Upper lobe of right lung (tissue), 1 donor: ENCODE data around the gene ANAPC2. TPM values are rescaled to one million over a fixed set of nuclear protein-coding genes. Genes with fewer than 3 reads are reported as not detected.

Experiments used
- ATAC-seq: fragments of 200-7000 bp; cut with Tn5 transposase; one replicate; pipeline ENCODE4 v1.9.1; 2020; ENCODE audit warnings: mild to moderate bottlenecking, moderate library complexity
- DNase-seq: peaks from one replicate; pipeline ENCODE4 v3.0.0-alpha.2; 2020
- H3K27ac ChIP-seq: fragments of 200-600 bp; one replicate; pipeline ENCODE4 v1.8.0; 2022
- H3K27me3 ChIP-seq: fragments of 200-600 bp; one replicate; pipeline ENCODE4 v1.8.0; 2022; ENCODE audit warnings: mild to moderate bottlenecking
- H3K36me3 ChIP-seq: fragments of 200-600 bp; one replicate; pipeline ENCODE4 v1.8.0; 2022
- H3K4me1 ChIP-seq: fragments of 200-600 bp; one replicate; pipeline ENCODE4 v1.8.0; 2022
- H3K4me3 ChIP-seq: fragments of 200-600 bp; one replicate; pipeline ENCODE4 v1.8.0; 2022; ENCODE audit warnings: mild to moderate bottlenecking
- H3K9me3 ChIP-seq: fragments of 200-600 bp; one replicate; pipeline ENCODE4 v1.8.0; 2022
- intact Hi-C: fragments of 100-400 bp; cut with DNase I; formaldehyde crosslinking; loops from one replicate; pipeline ENCODE4 v1.11.0; 2022
- total RNA-seq: library from RNA; stranded (reverse); fragmentation: NEBNext Ultra II Directional; extraction: Animal tissue kit (Norgen Biotek cat#: 25700); gene quantifications from one replicate; pipeline ENCODE4 v1.2.1, GENCODE V29; 2021
- TF ChIP-seq, protein P1 (sequence below): fragments of 200-600 bp; IDR thresholded peaks from one replicate; pipeline ENCODE4 v1.8.0; 2022; ENCODE audit warnings: antibody characterized with exemption
- donor health status: DM: no; HTN: yes; CAD: no; lungs with severe emphysema.

ANAPC2 gene
- total RNA-seq, 1 donor from 2014 or later, result 51.4 TPM

- TF ChIP-seq, protein P1, sequence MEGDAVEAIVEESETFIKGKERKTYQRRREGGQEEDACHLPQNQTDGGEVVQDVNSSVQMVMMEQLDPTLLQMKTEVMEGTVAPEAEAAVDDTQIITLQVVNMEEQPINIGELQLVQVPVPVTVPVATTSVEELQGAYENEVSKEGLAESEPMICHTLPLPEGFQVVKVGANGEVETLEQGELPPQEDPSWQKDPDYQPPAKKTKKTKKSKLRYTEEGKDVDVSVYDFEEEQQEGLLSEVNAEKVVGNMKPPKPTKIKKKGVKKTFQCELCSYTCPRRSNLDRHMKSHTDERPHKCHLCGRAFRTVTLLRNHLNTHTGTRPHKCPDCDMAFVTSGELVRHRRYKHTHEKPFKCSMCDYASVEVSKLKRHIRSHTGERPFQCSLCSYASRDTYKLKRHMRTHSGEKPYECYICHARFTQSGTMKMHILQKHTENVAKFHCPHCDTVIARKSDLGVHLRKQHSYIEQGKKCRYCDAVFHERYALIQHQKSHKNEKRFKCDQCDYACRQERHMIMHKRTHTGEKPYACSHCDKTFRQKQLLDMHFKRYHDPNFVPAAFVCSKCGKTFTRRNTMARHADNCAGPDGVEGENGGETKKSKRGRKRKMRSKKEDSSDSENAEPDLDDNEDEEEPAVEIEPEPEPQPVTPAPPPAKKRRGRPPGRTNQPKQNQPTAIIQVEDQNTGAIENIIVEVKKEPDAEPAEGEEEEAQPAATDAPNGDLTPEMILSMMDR, result no peak
- DNase-seq, result no peak
Measured at GRCh38 chr9:137221095-137221505, 32.7 kb upstream of the ANAPC2 start.

GRCh38 chr9:137220317-137221094 is 32.1 kb upstream of the ANAPC2 start:
- Histone ChIP-seq H3K4me1 (peaks cover 14% of the 10 kb centered on the region), H3K4me3 (no peak overlapping the region), H3K9me3 (no peaks in the 10 kb centered on the region), H3K27me3 (no peaks in the 10 kb centered on the region), H3K36me3 (no peaks in the 10 kb centered on the region), H3K27ac (no peak overlapping the region)
- intact Hi-C loops, result no loop called here
- DNase-seq (no peak), ATAC-seq (no peak)
- TF ChIP-seq, protein P1, result no peak

More at GRCh38 chr9:137221095-137221505, 32.7 kb upstream of the ANAPC2 start:
- Histone ChIP-seq H3K27me3 (no peaks in the 10 kb centered on the region), H3K27ac (no peak overlapping the region), H3K9me3 (no peaks in the 10 kb centered on the region), H3K36me3 (no peaks in the 10 kb centered on the region), H3K4me3 (no peak overlapping the region), H3K4me1 (peaks cover 14% of the 10 kb centered on the region)
- no peak for ATAC-seq
- intact Hi-C loops, result no loop called here

GRCh38 chr9:137219757-137220316 is 31.5 kb upstream of the ANAPC2 start:
- Histone ChIP-seq H3K9me3 (no peaks in the 10 kb centered on the region), H3K4me1 (peaks cover 14% of the 10 kb centered on the region), H3K4me3 (no peak overlapping the region), H3K36me3 (no peaks in the 10 kb centered on the region), H3K27me3 (no peaks in the 10 kb centered on the region), H3K27ac (no peak overlapping the region)
- intact Hi-C loops, result no loop called here
- TF ChIP-seq, protein P1, result no peak
- no peak for DNase-seq
- no peak for ATAC-seq

DNA sequence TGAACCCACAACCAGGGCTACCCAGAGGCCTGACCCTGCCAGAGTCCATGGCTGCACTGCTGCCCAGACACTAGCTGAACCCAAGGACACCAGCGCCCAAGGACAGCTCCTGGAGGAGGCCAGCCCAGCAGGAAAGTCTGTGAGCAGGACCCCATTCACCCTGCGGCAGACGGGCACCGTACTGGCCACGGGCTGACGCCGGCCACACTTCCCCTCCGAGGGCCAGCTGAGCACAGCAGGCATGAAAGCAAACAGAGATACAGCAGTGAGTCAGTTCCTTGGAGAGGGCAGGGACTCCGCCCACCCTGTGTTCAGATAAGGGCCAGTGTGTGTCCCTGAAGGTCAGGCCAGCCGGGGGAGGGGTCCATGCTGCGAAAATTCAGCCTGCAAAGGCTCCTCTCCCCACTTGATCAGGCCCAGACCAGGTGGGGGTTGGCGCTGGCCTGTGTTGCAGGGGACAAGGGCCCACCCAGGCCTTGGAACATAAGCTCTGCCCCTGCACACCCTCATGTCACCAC is 30.5 kb upstream of the ANAPC2 start:
- Histone ChIP-seq H3K4me1 (peaks cover 9% of the 10 kb centered on the region), H3K9me3 (no peaks in the 10 kb centered on the region), H3K36me3 (no peaks in the 10 kb centered on the region), H3K27ac (peak overlapping the region; percentile 6), H3K27me3 (no peaks in the 10 kb centered on the region), H3K4me3 (no peak overlapping the region)
- intact Hi-C loops, result no loop called here
- ATAC-seq (peak; percentile 32), DNase-seq (no peak)
- TF ChIP-seq, protein P1, result no peak

GRCh38 chr9:137218212-137218753 is 29.9 kb upstream of the ANAPC2 start:
- peak overlapping the region; percentile 6 for H3K27ac ChIP-seq
- intact Hi-C loops, result no loop called here
- ATAC-seq (no peak), DNase-seq (no peak)
- H3K36me3 ChIP-seq, result no peaks in the 10 kb centered on the region
- H3K27me3 ChIP-seq, result no peaks in the 10 kb centered on the region
- no peaks in the 10 kb centered on the region for H3K9me3 ChIP-seq
- TF ChIP-seq, protein P1, result no peak
- H3K4me1 ChIP-seq, result peaks cover 9% of the 10 kb centered on the region
- H3K4me3 ChIP-seq, result no peak overlapping the region
